ENCODE measurements around the gene RPTOR.

RPTOR gene

DNA sequence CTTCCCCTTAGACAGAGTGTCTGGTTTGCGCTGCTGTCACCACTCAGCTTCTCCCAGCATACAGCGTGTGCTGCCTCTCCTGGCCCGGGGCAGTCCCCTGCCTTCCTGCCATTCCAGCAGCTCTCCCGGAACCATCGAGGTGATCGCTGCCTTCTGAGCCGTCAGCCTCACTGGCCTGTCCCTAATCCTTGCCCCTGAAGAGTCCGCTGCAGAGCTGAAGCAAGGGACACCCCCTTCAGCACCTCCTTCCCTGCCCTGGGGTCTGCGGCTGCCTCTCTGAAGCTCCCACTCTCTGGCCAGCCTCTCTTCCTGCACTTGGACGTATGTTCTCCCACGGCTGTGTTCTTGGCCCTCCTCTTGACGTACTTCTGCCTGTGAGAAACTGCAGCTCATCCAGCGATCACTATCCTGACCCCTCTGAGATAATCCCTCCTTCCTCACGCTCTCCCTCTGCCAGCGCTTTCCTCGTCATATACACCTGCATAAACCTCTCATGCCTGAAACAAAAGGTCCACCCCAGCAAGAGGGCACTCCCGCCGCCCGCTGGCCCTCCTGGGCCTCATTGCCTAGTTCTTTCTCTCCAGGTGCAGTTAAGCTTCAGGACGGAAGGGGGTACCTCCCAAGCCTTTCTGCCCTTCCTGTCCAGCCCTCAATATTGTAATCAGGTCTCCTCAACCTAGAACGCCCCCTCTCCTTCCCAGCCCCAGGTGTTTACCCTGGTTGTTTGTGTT is 226.4 kb downstream of the RPTOR start:
- no peak for DNase-seq

DNA sequence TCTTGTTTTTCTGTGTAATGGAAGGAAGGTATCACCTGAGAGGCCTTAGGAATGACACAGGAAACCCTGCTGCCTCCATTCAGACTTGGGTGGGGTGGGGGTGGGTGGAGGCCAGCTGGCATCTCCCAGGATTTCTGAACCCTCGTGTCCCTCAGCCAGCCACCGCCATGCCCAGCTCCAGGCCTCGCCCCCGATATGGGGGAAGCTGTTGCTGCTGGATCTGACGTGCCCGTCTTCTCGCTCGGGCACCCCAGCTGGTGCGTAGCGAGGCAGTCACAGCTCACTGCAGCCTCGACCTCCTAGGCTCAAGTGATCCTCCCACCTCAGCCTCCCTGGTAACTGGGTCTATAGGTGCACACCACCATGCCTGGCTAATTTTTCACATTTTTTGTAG is 227.0 kb downstream of the RPTOR start:
- no peak for DNase-seq

DNA sequence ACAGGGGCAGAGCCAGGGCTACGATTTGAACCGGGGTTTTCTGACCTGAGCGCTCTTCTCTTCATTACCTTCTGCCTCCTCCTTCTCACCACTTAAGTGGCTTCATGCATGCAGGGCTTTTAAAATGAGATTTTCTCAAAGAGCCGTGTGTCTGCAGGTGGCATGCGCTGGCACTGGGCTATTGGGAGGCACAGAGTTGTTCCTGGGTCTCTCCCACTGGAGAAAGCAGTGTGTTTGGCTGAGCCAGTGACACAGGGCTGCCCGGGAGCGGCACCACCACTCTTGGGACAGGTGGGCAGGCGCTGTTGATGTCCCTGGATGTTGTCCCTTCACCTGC is 228.2 kb downstream of the RPTOR start:
- no peak for DNase-seq

DNA sequence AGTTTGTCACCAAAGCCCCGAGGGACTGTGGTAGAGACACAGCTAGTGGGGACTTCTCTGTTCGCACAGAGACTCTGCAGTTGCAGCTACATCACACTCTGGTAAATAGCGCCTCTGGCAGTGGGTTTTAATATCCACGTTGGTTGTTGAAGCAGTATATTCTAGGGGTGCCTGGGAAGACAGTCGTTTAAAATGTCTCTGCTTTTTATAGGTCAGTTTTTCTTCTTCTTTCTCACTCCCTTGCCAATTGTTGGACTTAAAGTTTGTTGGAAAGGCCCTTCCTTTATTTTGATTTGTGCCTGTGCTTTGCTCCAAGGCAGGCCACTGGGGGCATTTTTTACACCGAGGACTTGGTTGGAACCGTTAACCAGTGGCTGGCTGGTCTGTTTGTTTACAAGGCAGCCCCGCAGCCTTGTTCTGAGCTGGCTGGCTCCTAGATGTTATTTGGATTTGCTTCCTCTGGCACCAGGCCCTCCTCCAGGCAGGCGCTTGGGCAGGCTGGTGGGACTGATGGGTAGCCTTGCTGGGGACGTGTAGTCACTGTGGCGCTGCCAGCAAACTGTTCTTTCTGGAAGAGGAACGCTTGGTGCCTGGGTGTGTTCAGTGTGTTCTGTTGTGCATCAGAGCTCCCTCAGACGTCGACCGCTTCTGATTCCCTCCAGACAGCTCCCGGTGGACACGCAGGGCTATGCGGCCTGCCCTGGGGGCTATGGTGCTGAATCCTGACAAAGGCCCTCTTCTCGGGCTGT is 228.8 kb downstream of the RPTOR start:
- no peak for DNase-seq

DNA sequence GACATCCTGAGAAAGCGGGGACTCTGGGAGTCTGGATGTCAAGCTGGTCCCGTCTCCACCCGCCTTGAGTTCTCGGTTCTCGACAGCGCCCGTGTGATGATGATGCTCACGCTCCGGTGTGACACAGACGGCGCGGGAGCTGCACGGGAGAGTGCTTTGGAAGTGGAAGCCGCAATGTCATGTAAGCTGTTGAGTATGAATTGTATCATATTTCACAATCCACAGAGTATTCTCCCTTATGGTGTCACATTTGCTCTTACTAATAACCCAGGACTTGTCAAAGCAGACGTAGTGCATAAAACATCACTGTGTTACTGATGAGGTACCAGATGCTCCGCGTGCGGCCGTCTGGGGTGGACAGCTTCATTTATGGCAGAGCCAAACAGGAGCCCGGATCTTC is 229.5 kb downstream of the RPTOR start:
- DNase-seq = no peak

DNA sequence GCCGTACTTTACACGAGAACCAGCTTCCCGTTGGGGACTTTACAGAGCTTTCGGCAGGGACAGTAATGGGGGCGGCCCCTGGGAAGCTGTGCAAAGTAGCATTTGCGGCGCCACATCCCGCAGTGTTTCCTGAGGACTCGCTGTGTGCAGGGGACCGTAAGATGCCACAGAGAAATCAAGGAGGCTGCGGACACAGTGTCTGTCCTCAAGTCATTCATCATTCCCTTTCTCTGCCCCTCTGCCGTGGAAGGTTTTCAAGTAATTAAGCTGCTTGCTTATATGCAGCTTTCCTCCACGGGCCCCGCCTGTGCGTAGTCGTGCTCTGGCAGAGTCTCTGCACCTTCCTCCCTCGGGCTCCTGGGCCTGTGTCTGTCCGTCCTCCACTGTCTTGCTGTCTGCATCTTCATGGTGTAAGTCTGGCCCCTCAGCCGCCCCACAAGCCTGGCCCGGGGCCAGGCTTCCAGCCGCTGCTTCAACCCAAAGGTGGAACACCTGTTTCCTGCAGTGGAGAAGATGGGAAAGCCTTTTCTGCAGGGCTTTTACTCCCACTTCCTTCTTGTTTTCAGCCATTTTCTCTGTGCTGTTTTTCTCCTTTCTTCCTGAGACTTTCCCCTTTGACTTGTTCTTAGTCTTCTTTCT is 230.1 kb downstream of the RPTOR start:
- no peak for DNase-seq

DNA sequence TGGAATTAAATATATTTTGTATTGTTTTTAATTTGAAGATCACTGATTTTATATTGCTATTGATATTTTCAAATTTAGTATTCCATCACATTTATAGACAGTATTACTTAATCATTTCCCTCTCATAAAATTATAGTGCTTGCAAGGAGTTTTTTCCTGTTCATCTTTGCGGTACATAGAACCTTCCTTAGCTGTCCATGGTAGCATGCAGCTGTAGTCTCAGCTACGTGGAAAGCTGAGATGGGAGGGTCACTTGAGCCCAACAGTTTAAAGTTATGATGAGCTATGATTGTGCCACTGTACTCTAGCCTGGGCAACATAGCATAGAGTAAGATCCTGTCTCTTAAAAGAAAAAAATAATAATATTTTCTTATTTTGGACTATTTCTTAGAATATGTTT is 231.2 kb downstream of the RPTOR start:
- DNase-seq = no peak

DNA sequence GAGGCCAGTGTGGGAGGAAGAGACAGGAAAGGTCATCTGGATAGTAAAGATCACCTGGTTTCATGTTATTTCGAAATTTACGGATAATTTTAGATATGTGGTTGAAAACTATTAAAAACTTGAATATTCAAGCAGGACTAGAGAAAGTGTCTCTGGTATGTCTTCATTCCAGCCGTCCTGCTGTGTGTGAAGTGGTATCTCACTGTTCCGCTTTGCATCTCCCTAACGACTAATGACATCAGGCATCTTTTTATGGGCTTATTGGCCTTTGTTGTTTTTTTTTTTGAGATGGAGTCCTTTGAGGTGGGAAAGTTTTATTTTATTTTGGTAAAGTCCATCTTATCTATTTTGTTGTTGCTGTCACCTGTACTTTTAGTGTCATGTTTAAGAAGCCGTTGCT is 232.6 kb downstream of the RPTOR start:
- DNase-seq = no peak

DNA sequence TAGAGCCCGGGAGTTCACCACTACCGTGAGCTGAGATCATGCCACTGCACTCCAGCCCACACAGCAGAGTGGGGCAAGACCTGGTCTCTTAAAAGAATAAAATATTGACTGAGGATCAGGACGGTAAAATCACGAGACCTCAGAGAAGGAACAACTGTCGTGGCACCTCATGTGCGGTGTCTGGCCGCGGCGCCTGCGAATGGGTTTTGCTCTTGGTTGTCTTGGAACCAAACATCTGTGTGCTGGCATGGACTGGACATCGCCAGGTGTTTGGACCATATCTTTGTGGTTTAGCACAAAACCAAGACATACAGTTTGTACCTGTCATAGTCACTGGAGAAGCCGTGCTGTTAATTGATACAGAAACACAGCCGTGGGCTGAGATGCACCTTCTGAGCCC is 234.1 kb downstream of the RPTOR start:
- DNase-seq = no peak

DNA sequence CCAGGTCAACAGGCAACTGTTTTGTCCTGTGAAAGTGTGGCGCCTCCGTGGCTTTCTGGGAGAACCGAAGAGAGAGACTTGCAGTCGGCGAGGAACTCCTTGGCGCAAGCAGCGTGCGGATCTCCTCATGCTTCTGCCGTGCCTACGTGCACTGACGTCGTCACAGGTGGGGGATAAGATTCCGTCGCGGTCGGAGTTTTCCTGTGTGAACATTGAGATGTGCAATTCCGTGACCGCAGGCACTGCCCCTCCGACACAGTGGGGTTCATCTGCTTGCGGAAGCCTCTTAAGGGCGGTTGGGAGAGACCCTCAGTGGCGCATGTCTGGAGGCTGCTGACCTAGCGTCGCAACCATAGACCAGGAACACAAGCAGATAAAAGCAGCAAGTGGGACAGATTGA is 234.7 kb downstream of the RPTOR start:
- DNase-seq = no peak

DNA sequence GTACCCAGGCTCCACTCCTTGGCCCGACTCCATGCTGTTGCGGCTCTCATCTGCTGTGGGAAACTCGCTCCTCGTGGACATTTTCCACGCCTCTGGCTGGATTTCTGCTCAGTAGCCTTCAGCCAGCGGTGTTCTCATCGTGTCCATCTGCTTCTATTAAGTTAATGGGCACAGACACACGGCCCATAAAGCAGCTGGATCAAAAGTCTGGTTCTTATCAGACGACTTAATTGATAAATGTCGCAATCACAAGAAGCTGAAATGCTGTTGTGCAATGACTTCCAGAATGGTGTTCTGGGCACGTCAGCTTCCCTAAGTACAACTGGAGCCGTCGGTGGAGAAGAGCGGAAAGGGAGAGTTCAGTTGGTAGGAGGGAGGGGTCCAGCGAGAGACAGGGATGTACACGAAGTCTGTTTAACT is 235.3 kb downstream of the RPTOR start:
- DNase-seq = no peak

DNA sequence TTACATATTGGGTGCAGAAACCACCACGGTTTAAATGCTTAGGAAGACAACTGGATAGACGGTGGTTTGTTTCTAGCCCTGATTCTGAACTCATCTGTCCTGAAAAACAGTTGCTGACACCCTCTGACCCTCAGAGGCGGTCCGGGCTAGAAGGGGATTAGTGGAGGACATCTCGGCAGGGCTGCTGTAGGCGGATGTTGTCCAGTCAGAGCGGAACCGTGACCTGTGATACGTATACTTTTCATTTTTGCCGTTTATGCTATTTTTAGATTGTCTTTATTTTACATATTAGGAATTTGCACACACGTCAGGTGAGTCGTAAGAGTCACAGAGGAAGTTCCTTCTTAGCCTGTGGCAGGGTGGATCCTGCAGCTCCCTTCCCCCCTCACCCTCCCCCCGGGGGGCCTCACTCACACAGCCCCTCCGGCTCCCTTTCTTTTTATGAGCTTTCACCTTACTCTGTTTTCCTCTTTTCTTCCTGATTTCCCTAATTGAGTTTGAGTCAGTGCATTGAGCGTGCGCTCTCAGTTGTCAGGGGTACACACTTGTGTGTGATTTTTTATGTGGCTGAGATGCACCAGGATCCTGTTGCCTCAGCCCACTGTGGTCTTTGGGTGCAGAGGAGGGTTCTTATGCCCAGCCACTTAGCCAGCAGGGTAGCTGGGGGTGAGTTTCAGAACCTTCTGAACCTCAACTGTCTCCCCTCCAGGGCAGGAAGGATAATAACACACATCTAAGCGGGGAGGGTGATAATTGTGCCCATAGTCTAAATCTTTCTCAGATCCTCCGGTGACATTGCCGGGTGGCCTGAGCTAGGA is 236.0 kb downstream of the RPTOR start:
- DNase-seq = no peak

DNA sequence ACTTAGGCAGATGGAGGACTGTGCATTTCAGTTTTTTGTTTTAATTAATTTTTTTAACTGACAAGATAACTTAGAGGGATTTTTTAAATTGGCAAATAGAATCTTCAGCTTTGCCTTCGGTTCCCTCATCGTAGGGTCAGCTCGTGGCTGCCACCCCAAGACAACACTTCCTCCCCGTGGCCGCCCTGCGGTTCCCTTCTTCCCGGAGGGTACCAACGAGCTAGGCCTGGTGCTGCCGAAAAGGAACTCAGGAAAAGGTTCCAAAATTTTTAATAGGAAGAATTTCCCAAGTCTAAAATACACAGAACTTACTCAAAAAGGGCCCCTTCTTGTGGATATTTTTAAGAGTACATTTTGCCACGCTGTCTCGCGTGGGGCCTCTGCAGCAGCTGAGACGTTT is 236.6 kb downstream of the RPTOR start:
- DNase-seq = no peak

DNA sequence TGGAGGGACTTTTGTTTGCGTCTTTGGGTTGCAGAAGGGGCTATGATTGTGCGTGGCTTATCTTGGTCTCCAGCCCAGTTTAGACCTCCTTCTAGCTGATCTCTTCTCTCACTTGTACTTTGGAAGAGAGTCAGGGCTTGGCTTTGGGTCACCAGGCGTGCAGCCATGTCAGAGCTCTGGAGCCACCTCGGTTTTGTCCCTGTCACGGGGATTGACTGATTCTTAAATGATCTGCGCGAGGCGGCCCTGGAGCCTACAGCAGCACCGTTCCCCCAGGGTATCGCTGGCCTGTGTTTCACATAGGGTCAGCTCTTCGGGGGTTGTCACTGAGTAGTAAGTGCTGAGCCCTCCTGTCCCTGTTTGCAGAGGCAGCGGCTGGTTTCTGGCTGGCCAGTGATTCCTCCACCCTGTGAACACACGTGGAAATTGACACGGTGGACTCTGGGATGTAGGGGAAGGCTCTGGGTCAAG is 237.2 kb downstream of the RPTOR start:
- DNase-seq = no peak

DNA sequence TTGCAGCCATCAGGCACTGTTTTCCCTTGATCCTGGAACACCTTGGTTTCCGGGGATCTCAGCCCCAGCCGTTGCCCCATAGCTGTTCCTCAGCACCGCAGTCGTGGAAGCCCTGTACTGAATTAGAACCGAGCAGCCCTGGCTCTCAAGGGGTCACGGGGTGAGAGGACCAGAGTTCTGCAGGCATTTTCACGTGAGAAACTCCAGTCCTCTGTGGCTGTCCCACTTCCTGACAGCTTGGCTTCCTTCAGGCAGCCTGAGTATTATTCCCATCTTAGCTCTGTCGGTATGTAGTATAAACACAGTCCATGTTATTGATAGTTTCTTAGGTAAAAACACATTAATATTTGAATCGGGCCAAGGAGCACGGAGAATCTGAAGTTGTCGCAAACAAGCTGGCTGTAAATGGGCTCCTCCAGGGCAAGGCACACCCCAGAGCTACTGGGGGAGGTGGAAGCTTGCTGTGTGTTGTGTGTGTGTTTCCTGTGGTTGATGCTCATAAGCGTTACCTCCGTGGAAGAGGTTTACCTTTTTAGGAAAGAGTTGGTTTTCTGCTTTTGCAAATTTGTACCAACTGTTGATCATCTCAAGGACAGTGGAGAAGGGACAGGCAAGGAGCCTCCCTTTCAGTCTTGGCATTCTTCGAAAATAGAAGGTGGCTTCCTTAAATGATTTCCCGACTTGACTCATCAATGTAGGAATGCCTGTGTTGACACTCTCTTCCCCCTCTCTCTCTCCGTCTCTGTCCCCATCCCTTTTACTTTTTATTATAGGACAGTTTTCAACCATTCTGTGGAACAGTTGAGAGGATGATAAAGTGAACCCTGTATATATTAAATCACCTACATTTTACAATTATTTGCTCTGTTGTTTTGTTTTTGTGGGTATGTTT is 238.1 kb downstream of the RPTOR start:
- peak; percentile 50 for DNase-seq

DNA sequence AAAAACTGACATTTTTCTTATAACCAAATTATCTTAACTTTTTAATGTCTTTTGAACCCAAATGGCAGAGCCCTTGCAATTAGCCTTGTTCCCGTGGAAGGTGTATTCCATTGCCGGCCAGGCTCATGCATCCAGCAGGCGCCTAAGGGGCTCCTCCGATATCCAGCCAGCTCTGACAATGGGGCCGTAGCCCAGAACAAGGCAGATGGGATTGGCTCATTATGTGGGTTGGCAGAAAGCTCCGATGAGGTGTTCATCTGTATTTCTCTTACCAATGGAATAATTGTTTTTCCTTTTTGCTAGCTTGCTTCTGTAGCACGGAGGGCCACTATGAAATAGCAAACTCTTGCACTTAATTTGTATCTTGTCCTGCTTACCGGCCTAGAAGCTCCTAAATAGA is 238.8 kb downstream of the RPTOR start:
- no peak for DNase-seq

DNA sequence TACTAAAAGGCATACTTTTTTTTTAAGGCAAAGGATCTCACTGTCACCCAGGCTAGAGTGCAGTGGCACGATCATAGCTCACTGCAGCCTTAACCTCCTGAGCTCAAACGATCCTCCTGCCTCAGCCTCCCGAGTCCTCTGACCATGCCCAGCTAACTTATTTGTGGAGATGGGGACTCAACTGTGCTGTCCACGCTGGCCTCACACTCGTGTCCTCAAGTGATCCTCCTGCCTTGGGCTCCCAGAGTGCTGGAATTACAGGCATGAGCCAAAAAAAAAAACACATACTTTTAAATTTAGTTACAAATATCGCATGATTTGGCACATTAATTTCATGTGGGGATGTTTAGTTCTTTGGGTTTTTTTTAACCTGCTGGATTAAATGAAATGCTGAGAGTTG is 239.3 kb downstream of the RPTOR start:
- DNase-seq = no peak

DNA sequence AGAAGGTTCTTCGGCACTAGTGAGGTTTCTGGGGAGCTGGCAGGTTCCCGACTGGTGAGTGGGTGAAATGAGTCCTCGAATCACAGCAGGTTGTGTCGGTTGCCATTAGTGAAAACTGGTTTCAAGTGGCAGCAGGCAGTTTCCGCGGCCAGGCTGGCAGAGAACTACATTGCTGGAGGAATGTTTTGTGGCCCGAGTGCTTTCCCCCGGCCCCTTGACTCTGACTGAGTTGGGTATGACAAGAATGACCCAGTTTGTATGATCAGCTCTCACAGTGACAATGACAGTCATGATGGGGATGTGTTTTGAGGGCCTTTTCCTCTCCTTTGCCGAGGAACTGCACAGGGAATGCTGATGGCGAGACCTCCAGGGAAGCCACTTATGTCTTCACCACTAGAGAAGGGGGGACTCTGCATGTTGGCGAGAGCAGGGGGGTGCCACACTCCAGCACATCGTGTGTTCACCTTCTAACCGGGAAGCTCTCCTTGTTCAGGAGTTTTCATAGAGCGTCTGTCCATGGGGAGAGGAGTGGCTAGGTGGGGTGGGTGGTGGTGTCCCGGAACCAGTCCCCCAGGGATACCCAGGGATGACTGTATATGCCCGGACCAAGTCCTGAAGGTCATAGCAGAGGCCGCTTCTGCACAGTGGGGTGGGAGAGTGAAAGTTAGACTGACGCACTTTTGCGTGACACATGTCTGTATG is 241.0 kb downstream of the RPTOR start:
- no peak for DNase-seq

DNA sequence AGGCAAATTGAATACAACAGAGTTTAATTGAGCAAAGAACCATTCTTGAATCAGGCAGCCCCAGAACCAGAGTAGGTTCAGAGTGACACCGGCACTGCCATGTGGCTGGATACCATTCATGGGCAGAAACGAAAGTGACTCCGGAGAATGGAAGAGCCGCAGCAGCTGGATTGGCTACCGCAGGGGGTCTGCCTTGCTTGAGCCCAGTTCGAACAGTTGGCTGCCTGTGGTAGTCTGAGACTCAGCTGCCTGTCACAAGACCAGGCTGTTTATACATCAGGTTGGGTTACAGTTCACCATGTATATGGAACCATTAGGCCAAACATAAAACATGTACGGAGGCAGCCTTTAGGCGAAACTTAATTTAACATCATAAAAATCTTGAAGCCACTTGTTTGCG is 241.8 kb downstream of the RPTOR start:
- DNase-seq = no peak

DNA sequence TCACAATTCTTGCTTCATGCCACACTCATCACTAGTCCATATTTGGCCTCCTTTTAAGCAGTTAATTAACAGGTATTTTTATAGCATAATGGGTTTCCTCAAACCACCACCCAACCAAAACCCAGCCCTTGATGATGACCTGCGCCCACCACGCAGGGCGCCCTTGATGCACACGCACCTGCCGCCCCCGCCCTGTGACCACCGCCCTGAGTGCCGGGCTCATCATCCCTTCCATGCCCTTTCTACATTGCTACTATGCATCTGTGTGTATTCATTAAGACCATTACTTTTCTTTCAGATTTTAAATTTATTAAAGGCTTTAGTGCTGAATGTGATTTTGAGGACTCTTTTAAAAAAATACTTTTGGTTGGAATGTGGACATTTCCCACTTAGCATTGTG is 242.2 kb downstream of the RPTOR start:
- no peak for DNase-seq

DNA sequence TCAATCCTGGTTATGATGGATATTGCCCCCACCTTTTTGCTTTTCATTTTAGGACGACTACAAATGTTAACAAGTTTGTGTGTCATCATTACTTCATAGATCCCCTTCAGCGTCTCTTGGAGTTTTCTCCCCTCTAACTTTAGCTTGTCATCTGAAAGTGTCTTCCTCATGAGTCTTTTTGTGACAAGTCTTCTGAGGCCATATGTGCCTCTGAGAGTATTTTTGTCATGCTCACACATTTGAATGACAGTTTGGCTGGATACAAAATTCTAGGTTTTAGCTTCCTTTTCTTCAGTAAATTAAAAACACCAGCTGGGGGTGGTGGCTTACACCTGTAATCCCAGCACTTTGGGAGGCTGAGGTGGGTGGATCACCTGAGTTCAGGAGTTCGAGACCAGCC is 243.2 kb downstream of the RPTOR start:
- DNase-seq = no peak
